T-helper 17 cell (primary cell): ENCODE data around the gene EMX2. TPM values are rescaled to one million over a fixed set of nuclear protein-coding genes. Genes with fewer than 3 reads are reported as not detected.
"Not testable (repeated sequence)": the region's sequence is repeated elsewhere in the genome, so short reads cannot be mapped to it uniquely, and the experiment has no call there.

Experiments used
- ATAC-seq: fragments of 150-1000 bp; cut with Tn5 transposase; 2 replicates; pipeline ENCODE4 v1.10.0; 2021; ENCODE audit warnings: mild to moderate bottlenecking, moderate library complexity
- DNase-seq, 3 donors: peaks; one replicate each; pipeline versions ENCODE4 v3.0.0 to v3.0.0-alpha.2; 2020 to 2021
- H3K9me3 ChIP-seq: one replicate; pipeline ENCODE4 v1.7.0; 2013; ENCODE audit warnings: low read length, mild to moderate bottlenecking; ENCODE audit not compliant: control insufficient read depth, poor library complexity, severe bottlenecking
- H3K27ac Mint-ChIP-seq: one replicate; pipeline ENCODE4 v1.8.0; 2022; ENCODE audit warnings: mild to moderate bottlenecking, moderate library complexity, mixed read lengths
- H3K27me3 Mint-ChIP-seq: one replicate; pipeline ENCODE4 v1.8.0; 2022; ENCODE audit warnings: mixed read lengths
- H3K36me3 Mint-ChIP-seq: one replicate; pipeline ENCODE4 v1.8.0; 2022; ENCODE audit warnings: low read depth, mixed read lengths
- H3K4me1 Mint-ChIP-seq: one replicate; pipeline ENCODE4 v1.8.0; 2022; ENCODE audit warnings: mild to moderate bottlenecking, mixed read lengths
- H3K4me3 Mint-ChIP-seq: one replicate; pipeline ENCODE4 v1.8.0; 2022; ENCODE audit warnings: mild to moderate bottlenecking, moderate library complexity, mixed read lengths
- total RNA-seq, 4 donors: library from RNA in 2 of 4; stranded (reverse) in 2 of 4; gene quantifications; one replicate each; pipeline ENCODE4 v1.2.3 and lab custom pipeline; 2022 to 2026

EMX2 gene
- not detected for total RNA-seq
- total RNA-seq (lab: John Stamatoyannopoulos, UW): 0 reads per million in 2 donors

DNA sequence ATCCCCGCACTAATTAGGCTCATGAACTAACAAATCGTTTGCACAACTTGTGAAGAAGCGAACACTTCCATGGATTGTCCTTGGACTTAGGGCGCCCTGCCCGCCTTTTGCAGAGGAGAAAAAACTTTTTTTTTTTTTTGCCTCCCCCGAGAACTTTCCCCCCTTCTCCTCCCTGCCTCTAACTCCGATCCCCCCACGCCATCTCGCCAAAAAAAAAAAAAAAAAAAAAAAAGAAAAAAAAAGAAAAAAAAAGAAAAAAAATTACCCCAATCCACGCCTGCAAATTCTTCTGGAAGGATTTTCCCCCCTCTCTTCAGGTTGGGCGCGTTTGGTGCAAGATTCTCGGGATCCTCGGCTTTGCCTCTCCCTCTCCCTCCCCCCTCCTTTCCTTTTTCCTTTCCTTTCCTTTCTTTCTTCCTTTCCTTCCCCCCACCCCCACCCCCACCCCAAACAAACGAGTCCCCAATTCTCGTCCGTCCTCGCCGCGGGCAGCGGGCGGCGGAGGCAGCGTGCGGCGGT, at the start of gene EMX2:
Gene EMX2, plus strand, starts transcription at position 41 of the 519 bp plus-strand sequence. CDS start 522 bp downstream, outside the sequence.
- H3K27ac Mint-ChIP-seq: no peak within 1 kb of the TSS
- ATAC-seq: no peak
- H3K9me3 ChIP-seq: no peaks in the 10 kb centered on the region
- DNase-seq: no peak
- H3K4me3 Mint-ChIP-seq: peak within 1 kb of the TSS; percentile 71
- H3K4me1 Mint-ChIP-seq: peaks cover 16% of the 10 kb centered on the region
- peaks cover 7% of the 10 kb centered on the region for H3K36me3 Mint-ChIP-seq
- peaks cover 75% of the 10 kb centered on the region for H3K27me3 Mint-ChIP-seq

GRCh38 chr10:117496031-117496430, 46.5 kb upstream of the EMX2 start:
- Mint-ChIP-seq H3K4me3 (no peak overlapping the region), H3K27ac (no peak overlapping the region)

GRCh38 chr10:117496616-117497028, 45.9 kb upstream of the EMX2 start:
- Mint-ChIP-seq H3K4me1 (peaks cover 10% of the 10 kb centered on the region), H3K4me3 (peak overlapping the region; percentile 73), H3K27me3 (peaks cover 60% of the 10 kb centered on the region), H3K36me3 (peaks cover 3% of the 10 kb centered on the region), H3K27ac (no peak overlapping the region)
- H3K9me3 ChIP-seq: no peaks in the 10 kb centered on the region
- peak; percentile 72 for ATAC-seq
- peak; percentile 30 to 61 (median 50) for DNase-seq

More at GRCh38 chr10:117496031-117496430, 46.5 kb upstream of the EMX2 start:
- H3K4me1 Mint-ChIP-seq: peaks cover 10% of the 10 kb centered on the region
- ATAC-seq (no peak), DNase-seq (no peak)
- peaks cover 3% of the 10 kb centered on the region for H3K36me3 Mint-ChIP-seq
- peaks cover 63% of the 10 kb centered on the region for H3K27me3 Mint-ChIP-seq
- H3K9me3 ChIP-seq: no peaks in the 10 kb centered on the region

DNA sequence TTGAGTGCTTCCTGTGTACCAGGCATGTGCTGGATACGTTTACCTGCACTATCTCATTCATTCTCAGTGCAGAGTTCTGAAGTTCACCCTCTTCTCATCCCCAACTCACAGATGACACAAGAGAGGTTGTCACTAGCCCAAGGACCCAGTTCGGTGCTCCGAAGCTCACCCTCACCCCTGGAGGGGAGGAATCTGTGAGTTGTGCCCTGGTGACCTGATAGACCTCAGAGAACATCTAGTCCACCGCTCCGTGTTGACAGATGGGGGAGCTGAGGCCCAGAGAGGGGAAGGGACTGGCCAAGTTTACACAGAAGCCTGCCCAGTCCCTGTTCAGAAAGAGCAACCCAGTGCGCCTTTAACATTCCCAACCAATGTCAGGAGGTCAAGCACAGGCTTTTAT, 44.8 kb upstream of the EMX2 start:
- Mint-ChIP-seq H3K27ac (no peak overlapping the region), H3K36me3 (peaks cover 3% of the 10 kb centered on the region), H3K27me3 (peaks cover 59% of the 10 kb centered on the region), H3K4me1 (peaks cover 8% of the 10 kb centered on the region), H3K4me3 (no peak overlapping the region)
- ATAC-seq (no peak), DNase-seq (no peak)
- H3K9me3 ChIP-seq: no peaks in the 10 kb centered on the region

- H3K27me3 Mint-ChIP-seq: peaks cover 54% of the 10 kb centered on the region
- no peak overlapping the region for H3K27ac Mint-ChIP-seq
- DNase-seq: no peak
- peaks cover 8% of the 10 kb centered on the region for H3K4me1 Mint-ChIP-seq
- peaks cover 3% of the 10 kb centered on the region for H3K36me3 Mint-ChIP-seq
- H3K4me3 Mint-ChIP-seq: no peak overlapping the region
- ATAC-seq: no peak
- H3K9me3 ChIP-seq: no peaks in the 10 kb centered on the region
These were observed 43.1 kb upstream of the EMX2 start for GRCh38 chr10:117499248-117500105.

DNA sequence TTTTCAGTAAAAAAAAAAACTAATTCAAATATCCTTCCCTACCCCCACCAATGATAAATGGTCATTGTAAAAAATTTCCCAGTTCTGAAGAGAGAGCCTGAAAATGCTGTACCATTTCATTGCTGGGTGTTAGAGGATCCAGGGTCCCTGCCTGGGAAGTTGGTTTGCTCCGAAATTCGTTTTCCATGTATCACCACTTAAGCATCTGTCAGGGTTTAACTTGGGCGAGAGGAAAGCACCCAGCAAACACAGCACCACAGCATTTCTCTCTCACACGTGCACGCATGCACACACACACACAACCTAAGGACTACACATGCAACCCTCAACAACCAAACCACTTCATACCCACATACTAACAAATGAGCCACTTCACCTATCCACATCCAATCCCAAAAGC, 42.1 kb upstream of the EMX2 start:
- ATAC-seq (no peak), DNase-seq (no peak)
- Mint-ChIP-seq H3K4me3 (no peak overlapping the region), H3K27ac (no peak overlapping the region), H3K4me1 (peaks cover 8% of the 10 kb centered on the region), H3K36me3 (peaks cover 3% of the 10 kb centered on the region), H3K27me3 (peaks cover 51% of the 10 kb centered on the region)
- H3K9me3 ChIP-seq: no peaks in the 10 kb centered on the region

GRCh38 chr10:117501460-117502035, 41.0 kb upstream of the EMX2 start:
- DNase-seq: no peak
- H3K27me3 Mint-ChIP-seq: peaks cover 51% of the 10 kb centered on the region
- H3K27ac Mint-ChIP-seq: no peak overlapping the region
- no peak for ATAC-seq
- peaks cover 3% of the 10 kb centered on the region for H3K36me3 Mint-ChIP-seq
- peaks cover 6% of the 10 kb centered on the region for H3K4me1 Mint-ChIP-seq
- H3K9me3 ChIP-seq: no peaks in the 10 kb centered on the region
- no peak overlapping the region for H3K4me3 Mint-ChIP-seq

GRCh38 chr10:117502421-117503243, 39.9 kb upstream of the EMX2 start:
- H3K9me3 ChIP-seq: no peaks in the 10 kb centered on the region
- H3K4me3 Mint-ChIP-seq: no peak overlapping the region
- H3K27ac Mint-ChIP-seq: no peak overlapping the region
- peaks cover 57% of the 10 kb centered on the region for H3K27me3 Mint-ChIP-seq
- H3K4me1 Mint-ChIP-seq: peaks cover 4% of the 10 kb centered on the region
- peaks cover 3% of the 10 kb centered on the region for H3K36me3 Mint-ChIP-seq
- DNase-seq (no peak), ATAC-seq (no peak)

DNA sequence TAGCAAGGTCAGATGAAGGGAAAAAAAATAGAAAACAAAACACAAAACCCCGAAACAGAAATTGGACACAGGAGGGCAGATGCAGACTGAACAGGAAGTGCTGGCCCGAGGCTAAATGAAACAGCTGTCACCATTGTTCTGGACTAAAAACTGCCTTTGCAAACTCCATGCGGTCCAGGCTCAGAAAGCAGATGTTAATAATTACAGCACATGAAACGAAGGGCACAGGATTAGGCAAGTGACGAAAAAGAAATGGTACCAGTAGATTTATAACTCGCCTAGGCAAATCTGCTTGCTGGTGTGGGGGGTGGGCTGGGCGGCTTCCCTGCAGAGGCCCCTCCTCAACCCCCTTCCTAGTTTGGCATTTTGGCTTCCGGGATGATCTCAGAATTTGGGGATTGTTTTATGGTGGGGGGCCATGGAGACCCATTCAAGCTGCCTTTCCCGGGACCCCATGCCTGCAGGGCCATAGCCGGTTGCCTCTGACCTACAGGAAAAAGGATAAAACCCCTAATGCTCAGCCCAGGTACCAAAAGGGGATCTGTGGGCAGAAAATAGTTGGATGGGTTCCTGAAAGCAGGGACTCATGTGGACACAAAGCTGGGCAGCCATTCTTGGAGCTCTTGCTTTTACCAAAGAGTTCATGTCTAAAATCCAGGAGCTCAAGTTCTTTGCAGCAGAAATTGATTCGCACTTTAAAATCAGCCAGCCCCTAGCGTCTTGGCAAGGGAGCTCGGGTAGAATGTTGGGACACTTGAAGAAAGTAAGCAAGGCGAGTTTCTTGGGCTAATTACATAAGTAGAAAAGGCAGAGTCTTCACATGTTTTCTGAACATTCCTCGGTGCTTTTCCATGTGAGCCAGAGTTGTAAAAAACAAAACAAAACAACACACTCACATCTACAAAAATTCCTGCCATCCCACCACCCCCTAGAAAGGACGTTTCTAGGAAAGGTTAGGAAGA, 39.0 kb upstream of the EMX2 start:
- no peaks in the 10 kb centered on the region for H3K9me3 ChIP-seq
- DNase-seq: no peak
- Mint-ChIP-seq H3K4me1 (peaks cover 4% of the 10 kb centered on the region), H3K27ac (no peak overlapping the region), H3K27me3 (peaks cover 62% of the 10 kb centered on the region), H3K4me3 (no peak overlapping the region), H3K36me3 (peaks cover 3% of the 10 kb centered on the region)
- no peak for ATAC-seq

DNA sequence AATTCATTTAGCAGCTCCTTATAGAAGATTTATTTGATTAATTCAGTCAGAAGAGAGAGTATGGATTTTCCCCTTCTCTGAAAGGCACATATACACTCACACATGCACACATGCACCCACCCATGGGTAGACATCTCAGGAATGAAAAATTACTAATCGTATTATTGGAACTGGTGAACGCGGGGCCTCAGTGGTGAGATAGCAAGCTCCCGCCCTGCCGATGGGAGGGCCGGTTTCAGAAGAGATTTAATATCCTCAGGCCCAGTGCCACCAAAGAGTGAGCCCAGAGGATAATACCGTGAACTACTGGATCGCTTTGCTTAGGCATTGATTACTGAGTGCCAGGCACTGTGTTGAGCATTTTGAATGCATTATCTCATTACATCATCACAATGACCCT, 38.0 kb upstream of the EMX2 start:
- ATAC-seq (no peak), DNase-seq (no peak)
- H3K9me3 ChIP-seq: no peaks in the 10 kb centered on the region
- Mint-ChIP-seq H3K27me3 (peaks cover 72% of the 10 kb centered on the region), H3K4me3 (no peak overlapping the region), H3K4me1 (peaks cover 4% of the 10 kb centered on the region), H3K27ac (no peak overlapping the region), H3K36me3 (peaks cover 3% of the 10 kb centered on the region)

DNA sequence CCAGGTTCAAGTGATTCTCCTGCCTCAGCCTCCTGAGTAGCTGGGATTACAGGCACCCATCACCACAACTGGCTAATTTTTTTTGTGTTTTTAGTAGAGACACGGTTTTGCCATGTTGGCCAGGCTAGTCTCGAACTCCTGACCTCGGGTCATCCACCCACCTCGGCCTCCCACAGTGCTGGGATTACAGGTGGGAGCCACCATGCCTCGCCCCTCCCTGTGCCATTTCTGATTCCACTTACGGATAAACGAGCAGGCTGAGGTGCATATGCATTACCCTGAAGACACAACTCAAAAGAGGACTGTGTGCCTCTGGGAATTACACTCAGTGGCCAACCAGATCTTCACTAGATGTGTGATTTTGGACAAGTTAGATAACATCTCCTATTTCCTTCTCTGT, 35.5 kb upstream of the EMX2 start:
- peaks cover 77% of the 10 kb centered on the region for H3K27me3 Mint-ChIP-seq
- not testable (repeated sequence) for ATAC-seq, H3K36me3 Mint-ChIP-seq, H3K27ac Mint-ChIP-seq, DNase-seq, H3K4me3 Mint-ChIP-seq, H3K9me3 ChIP-seq, H3K4me1 Mint-ChIP-seq

DNA sequence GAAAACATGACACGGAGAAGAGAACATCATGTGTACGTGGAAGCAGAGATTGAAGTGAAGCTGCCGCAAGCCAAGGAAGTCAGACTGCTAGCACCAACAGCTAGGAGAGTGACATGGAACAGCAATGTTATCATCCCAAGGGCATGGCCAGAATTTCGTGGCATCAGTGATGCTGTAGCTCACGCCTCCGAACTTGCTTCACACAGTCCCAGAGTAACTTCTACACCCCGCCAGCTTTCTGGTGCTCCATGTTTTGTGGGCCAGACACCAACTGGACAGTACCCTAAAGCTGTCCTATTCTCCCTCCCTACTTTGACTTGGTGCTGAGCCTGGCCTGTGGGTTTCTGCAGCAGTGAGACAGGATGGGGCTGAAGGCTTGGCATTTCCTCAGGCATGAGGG, 33.0 kb upstream of the EMX2 start:
- peaks cover 80% of the 10 kb centered on the region for H3K27me3 Mint-ChIP-seq
- no peaks in the 10 kb centered on the region for H3K9me3 ChIP-seq
- H3K27ac Mint-ChIP-seq: no peak overlapping the region
- DNase-seq: no peak
- H3K36me3 Mint-ChIP-seq: peaks cover 3% of the 10 kb centered on the region
- ATAC-seq: no peak
- peaks cover 4% of the 10 kb centered on the region for H3K4me1 Mint-ChIP-seq
- H3K4me3 Mint-ChIP-seq: no peak overlapping the region
